Hematopoietic multipotent progenitor cell treated with erythropoietin and hydrocortisone succinate and interleukin-3 and kit ligand, for 4 days (in vitro differentiated cells): ENCODE measurements around the gene ACER3.
"Not testable (repeated sequence)": the region's sequence is repeated elsewhere in the genome, so short reads cannot be mapped to it uniquely, and the experiment has no call there.

ENCODE experiments used
- DNase-seq: peaks from one replicate; pipeline ENCODE4 v3.0.0-alpha.2; 2015

The ACER3 gene

DNA sequence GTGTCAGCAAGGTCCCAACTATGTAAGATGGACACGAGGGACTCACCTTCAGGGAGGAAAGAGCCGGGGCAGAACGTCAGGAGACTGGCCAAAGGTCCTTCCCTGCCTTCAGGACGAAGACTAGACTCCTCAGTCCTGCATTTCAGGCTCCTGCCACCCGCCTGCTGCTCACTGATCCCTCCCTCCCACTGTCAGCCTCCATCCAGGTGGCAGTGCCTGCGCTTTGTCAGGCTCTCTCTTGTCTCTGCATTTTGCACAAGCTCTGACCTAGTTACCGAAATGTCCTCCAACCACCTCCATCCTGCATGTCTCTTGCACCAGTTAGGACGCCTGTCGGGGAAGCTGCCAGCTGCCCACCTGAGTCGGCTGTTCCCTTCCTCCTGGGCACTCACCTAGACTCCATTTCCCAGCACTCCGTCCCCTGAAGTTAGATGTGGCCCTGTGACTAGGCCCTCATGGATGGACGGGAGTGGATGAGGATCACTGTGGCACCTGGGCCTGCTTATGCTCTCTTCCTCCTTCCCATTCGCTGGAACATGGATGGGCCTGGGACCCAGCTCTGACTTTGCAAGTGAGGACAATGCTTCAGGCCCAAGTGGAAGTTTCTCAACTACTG is 181.5 kb downstream of the ACER3 start:
- no peak for DNase-seq

DNA sequence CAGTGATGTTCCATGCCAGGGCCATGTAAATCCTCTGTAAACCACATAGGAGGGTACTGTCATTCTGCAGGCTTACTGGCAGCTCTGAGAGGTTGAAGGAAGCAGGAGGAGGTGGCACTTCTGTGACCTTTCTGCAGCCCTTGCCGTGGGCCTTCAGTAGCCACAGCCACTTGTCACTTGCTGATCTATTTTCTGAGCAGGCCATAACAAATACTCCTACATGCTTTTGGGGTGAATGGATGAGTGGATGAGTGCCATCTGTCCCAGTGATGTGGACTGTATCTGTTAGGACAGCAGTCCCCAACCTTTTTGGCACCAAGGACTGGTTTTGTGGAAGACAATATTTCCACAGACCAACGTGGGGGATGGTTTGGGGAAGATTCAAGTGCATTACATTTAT is 183.6 kb downstream of the ACER3 start:
- DNase-seq, result no peak

DNA sequence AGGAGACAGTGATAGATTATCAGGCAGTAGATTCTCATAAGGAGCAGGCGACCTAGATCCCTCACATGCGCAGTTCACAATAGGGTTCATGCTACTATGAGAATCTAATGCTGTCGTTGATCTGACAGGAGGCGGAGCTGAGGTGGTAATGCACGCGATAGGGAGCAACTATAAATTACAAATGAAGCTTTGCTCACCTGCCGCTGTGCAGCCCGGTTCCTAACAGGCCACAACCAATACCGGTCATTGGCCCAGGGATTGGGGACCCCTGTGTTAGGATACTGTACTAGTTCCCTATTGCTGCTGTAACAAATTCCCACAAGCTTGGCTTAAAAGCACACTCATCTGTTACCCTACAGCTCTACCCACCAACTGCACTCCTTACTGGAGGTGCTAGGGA is 184.2 kb downstream of the ACER3 start:
- DNase-seq, result no peak

DNA sequence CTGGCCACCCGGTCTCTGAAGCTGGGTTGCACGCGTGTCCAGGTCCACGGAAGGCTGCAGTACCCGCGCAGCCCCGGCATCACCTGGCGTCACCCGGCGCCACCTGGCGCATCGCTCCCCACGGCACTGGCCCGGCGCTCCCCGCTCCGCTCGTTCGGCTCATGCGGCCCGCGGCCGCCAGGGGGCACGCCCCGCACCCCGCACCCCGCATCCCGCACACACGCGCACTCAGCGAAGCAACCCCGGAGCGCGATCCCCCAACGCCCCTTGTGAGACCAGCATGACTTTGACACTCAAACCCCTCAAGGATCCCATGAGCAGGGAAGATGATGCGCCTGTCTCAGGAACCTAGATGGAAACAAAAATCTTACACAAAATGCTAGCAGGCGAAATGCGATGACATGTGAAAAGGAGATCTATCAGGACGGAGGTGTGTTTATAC is 185.4 kb downstream of the ACER3 start:
- peak; percentile 59 for DNase-seq

DNA sequence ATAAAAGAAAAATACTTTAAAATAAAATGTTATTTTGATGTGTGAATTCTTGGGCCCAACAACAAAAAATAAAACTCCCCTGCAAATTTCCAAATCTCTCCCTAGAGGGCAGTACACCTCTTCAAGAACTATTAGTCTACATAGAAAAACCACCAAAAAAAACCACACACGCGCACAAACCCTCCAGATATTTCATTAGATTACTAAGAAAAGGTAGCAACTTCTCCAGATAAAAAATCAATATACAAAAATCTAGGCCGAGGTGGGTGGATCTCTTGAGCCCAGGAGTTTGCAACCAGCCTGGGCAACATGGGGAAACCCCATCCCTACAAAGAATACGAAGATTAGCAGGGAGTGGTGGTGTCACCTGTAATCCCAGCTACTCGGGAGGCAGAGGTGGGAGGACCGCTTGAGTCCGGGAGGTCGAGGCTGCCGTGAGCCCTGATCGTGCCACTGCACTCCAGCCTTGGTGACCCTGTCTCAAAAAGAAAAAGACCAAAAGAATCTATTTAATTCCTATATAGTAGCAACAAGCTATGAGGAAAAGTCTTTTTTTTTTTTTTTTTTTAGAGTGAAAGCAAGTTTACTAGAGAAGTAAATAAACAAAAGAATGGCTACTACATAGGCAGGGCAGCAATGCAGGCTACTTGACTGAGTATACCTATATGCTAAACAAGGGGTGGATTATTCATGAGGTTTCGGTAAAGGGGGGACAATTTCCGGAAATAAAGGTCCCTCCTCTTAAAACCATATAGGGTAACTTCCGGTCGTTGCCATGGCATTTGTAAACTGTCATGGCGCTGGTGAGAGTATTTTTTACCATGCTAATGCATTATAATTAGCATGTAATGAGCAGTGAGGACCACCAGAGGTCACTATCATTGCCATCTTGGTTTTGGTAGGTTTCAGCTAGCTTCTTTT is 186.5 kb downstream of the ACER3 start:
- DNase-seq, result peak; percentile 97

DNA sequence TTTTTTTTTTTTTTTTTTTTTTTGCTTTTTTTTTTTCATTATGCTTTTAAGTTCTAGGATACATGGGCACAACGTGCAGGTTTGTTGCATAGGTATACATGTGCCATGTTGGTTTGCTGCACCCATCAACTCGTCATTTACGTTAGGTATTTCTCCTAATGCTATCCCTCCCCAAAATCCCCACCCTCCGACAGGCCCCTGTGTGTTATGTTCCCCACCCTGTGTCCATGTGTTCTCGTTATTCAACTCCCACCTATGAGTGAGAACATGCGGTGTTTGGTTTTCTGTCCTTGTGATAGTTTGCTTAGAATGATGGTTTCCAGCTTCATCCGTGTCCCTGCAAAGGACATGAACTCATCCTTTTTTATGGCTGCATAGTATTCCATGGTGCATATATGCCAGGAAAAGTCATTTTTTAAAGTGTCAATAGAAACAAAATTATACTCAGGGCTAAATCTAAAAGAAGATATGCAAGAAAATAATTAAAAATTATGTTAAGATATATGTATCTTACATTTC is 187.3 kb downstream of the ACER3 start:
- not testable (repeated sequence) for DNase-seq

DNA sequence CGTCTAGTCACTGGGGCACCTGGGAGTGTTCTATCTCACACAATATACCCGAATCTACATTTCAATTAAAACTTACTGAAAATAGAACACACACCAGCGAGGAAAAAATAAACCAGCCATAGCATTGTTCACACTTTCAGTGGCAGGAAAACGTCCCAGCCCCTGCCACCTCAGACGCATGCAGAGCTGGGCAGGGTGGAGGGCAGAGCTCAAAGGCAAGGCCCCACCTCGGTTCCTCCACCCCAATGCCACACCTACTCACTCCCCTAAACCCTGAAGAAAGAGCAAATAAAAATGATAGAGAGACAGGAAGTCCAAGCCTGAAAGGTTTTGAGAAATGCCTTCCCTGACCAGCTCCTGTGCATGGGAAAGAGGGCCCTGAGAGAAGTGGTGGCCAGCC is 188.3 kb downstream of the ACER3 start:
- no peak for DNase-seq

DNA sequence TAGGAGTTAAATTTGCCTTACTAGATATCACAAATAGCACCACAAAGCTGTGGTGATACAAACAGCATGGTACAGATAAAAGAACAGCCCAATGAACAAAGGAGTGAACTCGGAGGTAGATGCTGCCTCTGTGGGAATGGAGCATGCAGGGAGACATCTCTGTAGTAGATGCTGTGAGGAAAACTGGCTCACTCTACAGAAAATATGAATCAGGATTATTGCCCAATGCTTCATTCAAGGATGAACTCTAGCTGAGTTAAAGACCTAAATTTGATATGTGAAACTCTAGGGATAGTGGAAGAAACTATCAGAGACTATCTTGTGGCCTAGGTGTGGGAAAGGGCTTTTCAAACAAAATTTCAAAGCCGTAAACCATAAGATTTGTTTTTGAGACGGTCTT is 190.8 kb downstream of the ACER3 start:
- DNase-seq, result no peak

DNA sequence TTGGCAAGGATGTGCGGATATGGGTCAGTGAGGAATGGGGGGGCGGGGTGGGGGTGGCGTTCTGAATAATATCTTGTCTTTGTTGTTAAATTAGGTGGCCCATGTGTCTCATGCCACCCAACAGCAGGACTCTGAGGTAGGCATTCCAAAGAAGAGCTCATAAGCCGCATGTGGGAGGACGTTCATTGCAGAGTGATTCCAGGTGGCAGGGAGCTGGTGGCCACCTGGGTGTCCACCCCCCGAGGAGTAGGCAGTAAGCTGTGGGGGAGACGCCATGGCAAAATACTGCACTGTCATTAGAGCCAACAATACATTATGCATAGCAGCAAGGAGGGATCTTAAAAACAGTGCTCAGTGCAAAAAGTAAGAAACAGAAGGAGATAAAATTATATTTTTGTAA is 191.8 kb downstream of the ACER3 start:
- no peak for DNase-seq

DNA sequence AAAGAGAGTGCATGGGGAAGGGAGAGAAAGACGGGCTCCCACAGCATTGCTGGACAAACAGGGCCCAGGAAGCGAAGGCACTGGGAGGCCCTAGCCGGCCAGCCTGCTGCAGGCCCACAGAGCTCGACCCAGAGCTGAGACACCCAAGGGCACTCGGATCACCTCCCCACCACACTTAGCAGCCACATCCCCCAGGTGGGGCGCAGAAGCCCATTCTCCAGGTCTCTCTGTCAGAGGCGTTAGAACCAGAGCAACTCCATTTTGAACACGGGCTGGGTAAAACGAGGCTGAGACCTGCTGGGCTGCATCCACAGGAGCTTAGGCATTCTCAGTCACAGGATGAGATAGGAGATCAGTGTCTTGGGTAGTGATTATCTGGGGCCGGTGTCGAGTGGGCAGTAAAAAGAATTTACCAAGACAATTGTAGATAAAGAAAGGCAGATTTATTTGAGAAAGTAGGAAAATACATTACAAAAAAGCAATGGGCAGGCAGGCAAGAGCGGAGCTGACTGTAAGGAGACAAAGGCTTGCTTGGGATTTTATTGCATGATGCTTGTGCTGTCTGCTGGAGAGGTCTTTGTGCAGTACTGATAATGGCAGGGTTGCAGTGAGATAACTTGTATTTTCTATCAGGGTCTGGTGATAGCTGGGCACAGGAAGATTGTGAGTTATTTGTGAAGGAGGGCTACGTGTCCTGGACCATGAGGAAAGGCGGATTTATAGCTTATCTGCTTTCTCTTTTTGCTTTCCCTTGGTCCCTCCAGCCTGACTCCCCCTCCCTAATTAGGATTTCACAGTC is 192.7 kb downstream of the ACER3 start:
- DNase-seq, result peak; percentile 40

DNA sequence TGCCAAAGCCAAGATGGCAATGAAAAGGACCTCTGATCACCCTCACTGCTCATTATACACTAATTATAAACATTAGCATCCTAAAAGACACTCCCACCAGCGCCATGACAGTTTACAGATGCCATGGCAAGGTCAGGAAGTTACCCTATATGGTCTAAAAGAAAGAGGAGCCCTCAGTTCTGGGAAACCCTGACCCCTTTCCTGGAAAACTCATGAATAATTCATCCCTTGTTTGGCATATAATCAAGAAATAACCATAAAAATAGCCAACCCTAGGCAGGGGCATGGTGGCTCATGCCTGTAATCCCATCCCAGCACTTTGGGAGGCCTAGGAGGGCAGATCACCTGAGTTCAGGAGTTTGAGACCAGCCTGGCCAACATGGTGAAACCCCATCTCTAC is 193.4 kb downstream of the ACER3 start:
- no peak for DNase-seq

DNA sequence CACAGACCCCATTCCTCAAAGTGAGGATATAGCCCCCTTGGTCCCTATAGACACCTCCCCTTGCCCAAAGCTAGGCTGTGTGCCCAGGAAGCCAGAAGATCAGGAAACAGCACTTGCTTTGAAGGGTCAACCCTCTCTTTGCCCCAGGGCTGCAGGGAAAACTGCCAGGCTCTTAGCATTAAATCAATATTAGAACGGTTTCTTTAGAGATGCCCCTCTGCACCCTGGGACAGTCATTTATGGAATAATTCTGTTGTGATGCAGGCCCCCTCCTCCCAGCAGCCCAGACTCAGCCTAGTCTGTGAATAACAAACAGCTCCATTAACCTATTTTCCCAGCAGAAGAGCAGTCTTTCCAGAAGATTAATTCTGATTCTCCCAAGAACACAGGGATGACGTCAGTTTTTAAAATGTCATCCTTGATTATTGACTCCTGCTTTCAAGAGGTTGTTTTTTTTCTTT is 194.4 kb downstream of the ACER3 start:
- DNase-seq, result no peak

DNA sequence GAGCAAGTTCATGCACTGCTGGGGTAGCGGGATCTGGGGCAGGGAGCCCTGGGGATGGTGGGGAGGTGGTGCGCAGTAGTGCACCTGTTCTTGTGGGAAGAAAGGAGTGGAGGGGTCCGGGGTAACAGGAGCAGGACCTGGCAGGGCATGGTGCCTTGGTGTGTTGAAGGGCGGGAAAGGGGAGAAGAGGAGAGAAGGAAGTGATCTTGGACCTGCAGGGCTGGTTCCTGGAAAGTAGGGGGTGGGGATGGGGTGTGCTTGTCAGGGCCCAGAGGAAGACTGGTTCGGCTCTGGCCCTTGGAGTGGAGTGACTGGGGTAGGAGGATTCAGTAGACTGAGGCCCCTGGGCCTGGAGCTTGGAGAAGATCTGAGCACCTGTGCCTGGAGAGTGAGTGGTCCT is 195.2 kb downstream of the ACER3 start:
- no peak for DNase-seq

DNA sequence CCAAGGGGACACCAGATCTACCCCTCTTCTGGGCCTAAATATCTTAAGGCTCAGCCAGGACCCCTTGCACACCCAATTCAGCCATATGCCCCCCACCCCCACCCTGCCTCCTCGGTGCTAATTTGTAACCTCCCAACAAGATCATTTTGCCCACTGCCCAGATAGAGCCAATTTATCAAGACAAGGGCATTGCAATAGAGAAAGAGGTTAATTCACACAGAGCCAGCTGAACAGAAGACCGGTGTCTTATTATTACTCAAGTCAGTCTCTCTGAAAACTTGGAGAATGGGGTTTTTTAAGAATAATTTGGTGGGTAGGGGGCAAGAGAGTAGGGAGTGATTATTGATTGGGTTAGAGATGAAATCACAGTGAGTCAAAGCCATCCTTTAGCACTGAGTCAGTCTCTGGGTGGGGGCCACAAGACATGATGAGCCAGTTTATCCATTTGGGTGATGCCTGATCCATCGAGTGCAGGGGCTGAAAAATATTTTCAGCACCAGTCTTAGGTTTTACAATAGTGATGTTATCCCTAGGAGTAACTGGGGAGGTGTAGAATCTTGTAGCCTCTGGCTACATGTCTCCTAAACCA is 196.2 kb downstream of the ACER3 start:
- no peak for DNase-seq

DNA sequence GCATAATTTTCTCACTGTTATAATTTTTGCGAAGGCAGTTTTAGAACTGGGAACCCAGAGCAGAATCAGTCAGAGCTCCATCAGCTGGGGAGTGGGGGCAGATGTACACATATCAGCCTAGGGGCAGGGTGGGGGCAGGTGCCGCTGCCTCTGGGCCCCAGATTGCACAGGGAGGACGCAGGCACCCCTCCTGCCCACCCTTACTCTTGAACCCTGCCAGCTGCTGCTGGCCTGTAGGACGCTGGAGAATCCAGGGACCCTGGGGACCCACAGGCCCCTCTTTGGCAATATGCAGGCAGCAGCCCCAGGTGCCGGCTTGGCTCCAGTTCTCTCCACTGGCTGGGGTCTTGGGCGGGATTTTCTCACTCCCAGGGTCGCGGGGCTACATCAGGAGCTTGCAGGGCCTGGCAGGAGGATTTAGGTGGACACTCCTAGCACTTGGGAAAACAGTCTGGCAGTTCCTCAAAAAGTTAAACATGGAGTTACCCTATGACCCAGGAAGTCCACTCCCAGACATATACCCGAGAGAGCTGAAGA is 197.3 kb downstream of the ACER3 start:
- DNase-seq, result no peak

DNA sequence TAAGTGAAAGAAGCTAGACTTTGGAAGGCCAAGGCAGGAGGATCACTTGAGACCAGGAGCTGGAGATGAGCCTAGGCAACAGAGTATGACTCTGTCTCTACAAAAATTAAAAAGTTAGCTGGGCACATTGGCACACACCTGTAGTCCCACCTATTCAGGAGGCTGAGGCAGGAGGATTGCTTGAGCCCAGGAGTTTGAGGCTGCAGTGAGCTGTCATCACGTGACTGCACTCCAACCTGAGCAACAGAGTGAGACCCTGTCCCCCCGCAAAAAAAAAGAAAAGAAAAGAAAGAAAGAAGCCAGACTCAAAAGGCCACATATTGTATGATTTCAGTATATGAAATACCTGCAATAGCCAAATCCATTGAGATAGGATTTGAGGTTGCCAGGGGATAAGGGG is 198.2 kb downstream of the ACER3 start:
- DNase-seq, result no peak

DNA sequence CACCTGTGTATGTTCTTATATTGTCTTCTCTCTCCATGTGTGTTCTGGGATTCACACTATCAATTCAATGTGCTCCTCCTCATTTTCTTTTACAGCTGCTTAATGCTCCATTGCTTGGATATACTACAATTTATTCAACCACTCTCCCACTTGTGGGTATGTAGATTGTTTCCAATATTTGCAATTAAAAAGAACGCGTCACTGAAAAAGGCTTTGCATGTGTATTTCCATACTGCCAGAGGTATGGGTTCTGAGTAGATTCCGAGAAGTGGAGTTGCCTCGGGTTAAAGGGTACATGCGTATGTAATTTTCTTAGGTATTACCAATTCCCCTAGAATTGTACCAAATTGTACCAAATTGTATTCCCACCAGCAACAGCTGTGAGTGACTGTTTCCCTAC is 199.1 kb downstream of the ACER3 start:
- DNase-seq, result no peak

DNA sequence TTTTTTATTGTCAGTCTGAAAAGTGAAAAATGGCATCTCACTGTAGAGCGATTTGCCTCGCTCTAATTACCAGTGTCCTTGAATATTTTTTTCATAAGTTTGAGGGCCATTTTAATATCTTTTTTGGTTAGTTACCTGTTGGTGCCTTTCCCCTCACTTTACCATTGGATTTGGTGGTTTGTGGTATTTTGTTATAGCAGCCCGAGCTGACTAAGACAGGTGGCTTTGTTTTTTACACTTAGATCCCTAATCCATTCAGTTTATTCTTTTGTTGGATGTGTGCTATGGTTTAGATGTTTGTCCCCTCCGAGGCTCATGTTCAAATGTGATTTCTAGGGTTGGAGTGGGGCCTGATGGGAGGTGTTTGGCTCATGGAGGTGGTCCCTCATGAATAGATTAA is 199.5 kb downstream of the ACER3 start:
- DNase-seq, result no peak

DNA sequence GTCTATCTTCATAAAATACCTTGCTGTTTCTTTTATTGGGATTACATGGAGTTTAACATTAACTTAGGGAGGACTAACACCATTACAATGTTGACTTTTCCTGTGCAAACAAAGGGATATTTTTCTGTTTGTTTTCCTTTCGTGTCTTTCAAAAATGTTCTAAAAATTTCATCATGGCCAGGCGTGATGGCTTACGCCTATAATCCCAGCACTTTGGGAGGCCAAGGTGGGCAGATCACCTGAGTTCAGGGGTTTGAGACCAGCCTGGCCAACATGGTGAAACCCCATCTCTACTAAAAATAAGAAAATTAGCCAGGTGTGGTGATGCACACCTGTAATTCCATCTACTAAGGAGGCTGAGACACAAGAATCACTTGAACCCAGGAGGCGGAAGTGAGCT is 200.5 kb downstream of the ACER3 start:
- DNase-seq, result not testable (repeated sequence)

DNA sequence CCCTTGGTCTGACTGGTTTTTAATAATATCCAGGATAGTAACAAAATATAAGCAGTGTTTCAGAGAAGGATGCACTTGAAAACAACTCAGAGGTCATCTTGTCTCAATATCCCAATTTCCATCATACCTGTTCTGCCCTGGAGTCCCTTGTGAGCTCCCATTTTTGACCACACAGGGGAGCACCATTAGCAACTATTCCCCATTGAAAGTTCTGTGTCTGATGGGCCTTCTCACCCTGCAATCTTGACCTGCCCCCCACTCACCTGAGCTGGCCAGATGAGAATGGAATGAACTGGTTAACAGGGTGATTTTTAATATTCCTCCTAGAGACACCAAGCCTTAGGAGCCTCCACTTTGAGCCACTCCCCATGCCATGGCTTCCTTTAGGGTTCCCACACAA is 202.2 kb downstream of the ACER3 start:
- no peak for DNase-seq

DNA sequence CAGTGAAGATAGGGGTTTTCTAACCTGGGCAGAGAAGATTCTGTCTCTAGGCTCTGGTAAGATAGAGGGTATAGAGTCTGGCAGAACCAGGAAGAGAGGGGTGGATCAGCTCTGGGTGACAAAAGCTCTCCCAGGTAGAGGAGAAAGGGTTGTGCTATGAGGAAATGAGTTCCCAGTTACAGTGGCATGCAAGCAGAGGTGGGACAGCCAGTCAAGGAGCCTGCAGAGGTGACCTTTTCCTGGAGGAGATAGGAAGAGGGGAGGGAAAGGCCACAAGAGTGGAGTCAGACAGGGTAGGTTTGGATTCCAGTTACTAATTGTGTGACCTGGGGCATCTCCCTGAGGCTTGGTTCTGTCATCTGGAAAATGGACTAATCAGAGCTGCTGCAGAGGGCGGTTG is 202.7 kb downstream of the ACER3 start:
- DNase-seq, result no peak

DNA sequence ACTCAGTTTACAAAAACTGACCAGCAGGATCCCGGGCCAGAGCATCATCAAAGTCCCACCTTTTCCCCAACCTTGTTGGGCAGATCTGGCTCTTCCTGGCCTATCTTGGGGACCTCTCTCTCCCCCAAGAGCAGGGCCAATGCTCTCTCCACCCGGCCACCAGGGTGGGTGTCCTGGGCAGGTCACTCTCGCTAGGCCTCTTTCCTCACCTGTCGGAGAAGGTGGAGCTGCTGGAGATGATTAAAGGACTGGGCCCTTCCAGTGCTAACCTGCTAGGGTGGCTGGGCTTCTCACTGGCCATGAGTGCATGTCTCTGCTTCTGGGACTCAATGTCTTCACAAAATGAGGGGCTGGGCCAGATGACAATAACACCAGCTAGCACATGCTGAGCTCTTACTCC is 203.1 kb downstream of the ACER3 start:
- DNase-seq, result no peak
